ENCODE measurements around the gene C2orf69.

- TF ChIP-seq CTCF (conservative IDR thresholded peaks at IDR 0.05; ENCODE audit: low read depth, low read length) (no peak), EZH2 (IDR thresholded peaks at IDR 0.05; ENCODE audit: borderline replicate concordance, low read depth, low read length, poor library complexity, severe bottlenecking) (no peak)
Measured at GRCh38 chr2:199956062-199956380, 44.9 kb downstream of the C2orf69 start.
